ENCODE measurements around the gene CRYZ. TPM values are rescaled to one million over a fixed set of nuclear protein-coding genes. Genes with fewer than 3 reads are reported as not detected.

The CRYZ gene
- total RNA-seq = 30.3 TPM

GRCh38 chr1:74732960-74733603 is at the start of gene CRYZ, which contains the start of gene TYW3:
CRYZ (minus strand) TSS chr1:74733050; CDS start chr1:74724821, 8,229 bp downstream.
TYW3 (plus strand) TSS chr1:74733152; CDS start chr1:74733245, 93 bp downstream.

GRCh38 chr1:74673351-74674111 is 59.3 kb downstream of the CRYZ start, which contains the start of gene ERICH3:
ERICH3 (minus strand) TSS chr1:74673792; CDS start chr1:74673519, 273 bp downstream.

Other genes starting within 250 kb of the CRYZ start
- 0.11 TPM for gene LRRC53, start 220.4 kb downstream of the CRYZ start, total RNA-seq
- 3.4 TPM for gene ERICH3, start 59.3 kb downstream of the CRYZ start, total RNA-seq
- 12.0 TPM for gene TYW3, start 102 bp upstream of the CRYZ start, total RNA-seq